AG09309 (cell line): ENCODE results near the gene MAGED1.

Source experiments
- DNase-seq: peaks from one replicate; pipeline ENCODE4 v3.0.0-alpha.2; 2010; ENCODE audit warnings: low read depth
- H3K4me3 ChIP-seq: 2 replicates; pipeline ENCODE4 v1.5.1; 2011; ENCODE audit warnings: mild to moderate bottlenecking, low read depth, low read length, moderate library complexity; ENCODE audit not compliant: control insufficient read depth
- TF ChIP-seq, protein P1 (sequence below): IDR thresholded peaks from 2 replicates; pipeline ENCODE4 v1.5.1; 2011; ENCODE audit warnings: mild to moderate bottlenecking, low read depth, low read length, inconsistent platforms; ENCODE audit not compliant: insufficient read depth, control insufficient read depth; ENCODE audit errors: missing control alignments

MAGED1 gene

DNA sequence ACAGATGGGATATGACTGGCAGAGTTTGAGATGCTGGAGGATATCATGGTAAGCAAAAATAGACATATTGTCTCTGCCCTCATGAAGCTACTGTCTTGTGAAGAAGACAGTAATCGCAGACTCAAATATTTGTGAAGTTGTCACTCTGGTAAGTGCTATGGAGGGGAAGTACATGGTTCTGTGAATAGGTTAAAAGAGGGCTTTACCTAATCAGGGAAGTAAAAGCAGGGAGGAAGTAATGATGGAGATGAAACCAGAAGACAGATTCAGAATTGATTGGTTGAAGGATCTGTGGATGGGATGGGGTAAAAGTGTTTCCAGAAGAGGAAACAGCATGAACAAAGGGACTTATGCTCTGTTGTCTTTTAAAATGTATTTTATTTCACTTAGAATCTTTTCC is 19.3 kb upstream of the MAGED1 start:
- no peak overlapping the region for H3K4me3 ChIP-seq
- DNase-seq, result no peak
- TF ChIP-seq, protein P1, sequence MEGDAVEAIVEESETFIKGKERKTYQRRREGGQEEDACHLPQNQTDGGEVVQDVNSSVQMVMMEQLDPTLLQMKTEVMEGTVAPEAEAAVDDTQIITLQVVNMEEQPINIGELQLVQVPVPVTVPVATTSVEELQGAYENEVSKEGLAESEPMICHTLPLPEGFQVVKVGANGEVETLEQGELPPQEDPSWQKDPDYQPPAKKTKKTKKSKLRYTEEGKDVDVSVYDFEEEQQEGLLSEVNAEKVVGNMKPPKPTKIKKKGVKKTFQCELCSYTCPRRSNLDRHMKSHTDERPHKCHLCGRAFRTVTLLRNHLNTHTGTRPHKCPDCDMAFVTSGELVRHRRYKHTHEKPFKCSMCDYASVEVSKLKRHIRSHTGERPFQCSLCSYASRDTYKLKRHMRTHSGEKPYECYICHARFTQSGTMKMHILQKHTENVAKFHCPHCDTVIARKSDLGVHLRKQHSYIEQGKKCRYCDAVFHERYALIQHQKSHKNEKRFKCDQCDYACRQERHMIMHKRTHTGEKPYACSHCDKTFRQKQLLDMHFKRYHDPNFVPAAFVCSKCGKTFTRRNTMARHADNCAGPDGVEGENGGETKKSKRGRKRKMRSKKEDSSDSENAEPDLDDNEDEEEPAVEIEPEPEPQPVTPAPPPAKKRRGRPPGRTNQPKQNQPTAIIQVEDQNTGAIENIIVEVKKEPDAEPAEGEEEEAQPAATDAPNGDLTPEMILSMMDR, result no peak

DNA sequence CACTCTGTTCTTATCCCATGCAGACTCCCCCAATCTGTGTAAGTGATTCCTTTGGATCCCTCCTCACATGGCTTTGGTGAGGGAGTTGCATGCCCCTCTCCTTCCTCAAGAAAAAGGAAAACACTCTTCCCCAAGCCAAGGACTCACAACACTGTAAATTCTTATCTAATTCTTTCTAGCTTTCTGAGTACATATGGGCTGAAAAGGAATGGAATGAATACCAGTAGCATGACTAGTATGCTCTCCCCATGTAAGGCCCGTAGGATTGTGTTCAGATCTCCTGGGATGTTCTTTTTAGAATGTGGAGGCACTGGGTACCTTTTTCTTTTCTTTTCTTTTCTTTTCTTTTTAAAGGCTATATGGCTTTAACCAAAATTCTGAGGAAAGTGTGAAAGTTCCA is 17.0 kb upstream of the MAGED1 start:
- no peak for DNase-seq
- TF ChIP-seq, protein P1, result no peak
- no peak overlapping the region for H3K4me3 ChIP-seq

DNA sequence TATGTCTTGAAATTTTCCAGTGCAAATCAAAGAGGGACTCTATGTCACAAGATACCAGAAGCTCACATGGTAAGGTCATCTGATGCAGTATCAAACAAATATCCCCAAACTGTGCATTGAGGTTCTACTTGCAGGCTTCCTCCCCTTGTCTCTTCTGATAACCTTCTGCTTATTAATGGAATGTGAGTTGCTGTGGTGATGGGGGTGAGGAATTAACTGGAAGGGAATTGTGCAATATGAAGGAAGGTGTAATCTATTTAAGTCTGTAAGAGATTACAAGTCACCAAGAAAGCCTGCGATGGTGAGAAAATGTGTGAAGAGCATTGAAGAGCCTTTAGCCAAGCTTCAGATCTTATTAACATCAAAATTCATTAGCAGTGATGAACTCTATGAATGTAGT is 15.4 kb upstream of the MAGED1 start:
- H3K4me3 ChIP-seq, result no peak overlapping the region
- no peak for DNase-seq
- TF ChIP-seq, protein P1, result no peak

DNA sequence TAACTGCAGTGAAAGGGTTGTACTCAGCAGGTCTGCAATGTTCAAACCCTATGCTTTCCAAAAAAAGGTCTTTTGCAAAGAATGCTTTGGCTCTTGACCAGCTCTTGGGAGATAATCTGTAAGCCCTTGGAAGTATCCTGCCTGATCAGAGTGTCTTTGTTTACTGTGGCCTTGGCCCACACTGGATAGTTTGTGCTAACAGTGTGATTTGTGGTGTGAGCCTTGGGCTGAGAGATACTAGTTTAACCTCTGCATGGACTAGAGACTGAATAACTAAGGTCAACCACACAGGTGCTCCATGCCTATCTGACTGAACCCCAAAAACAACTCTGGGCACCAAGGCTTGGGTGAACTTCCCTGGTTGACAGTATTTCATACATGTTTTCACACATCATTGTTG is 3.6 kb upstream of the MAGED1 start:
- no peak overlapping the region for H3K4me3 ChIP-seq
- no peak for DNase-seq
- TF ChIP-seq, protein P1, result no peak

DNA sequence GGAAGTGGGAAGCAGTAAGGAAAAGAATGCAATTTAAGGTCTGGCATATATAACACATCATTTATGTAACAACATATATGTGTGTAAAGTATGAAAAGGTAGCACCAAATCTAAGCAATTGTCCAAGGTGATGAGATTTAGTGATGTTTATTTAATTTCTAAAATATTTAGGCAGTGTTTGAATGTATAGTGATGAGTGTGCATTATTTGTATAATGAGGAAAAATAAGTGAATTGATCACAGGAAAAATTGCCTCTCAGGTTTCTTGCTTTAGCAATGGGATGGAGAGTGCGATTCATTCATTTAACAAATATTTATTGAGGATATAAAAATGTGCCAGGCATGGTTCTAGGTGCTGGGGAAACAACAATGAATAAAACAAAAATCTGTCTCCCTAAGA is 2.2 kb upstream of the MAGED1 start:
- TF ChIP-seq, protein P1, result no peak
- no peak for DNase-seq
- H3K4me3 ChIP-seq, result no peak overlapping the region

DNA sequence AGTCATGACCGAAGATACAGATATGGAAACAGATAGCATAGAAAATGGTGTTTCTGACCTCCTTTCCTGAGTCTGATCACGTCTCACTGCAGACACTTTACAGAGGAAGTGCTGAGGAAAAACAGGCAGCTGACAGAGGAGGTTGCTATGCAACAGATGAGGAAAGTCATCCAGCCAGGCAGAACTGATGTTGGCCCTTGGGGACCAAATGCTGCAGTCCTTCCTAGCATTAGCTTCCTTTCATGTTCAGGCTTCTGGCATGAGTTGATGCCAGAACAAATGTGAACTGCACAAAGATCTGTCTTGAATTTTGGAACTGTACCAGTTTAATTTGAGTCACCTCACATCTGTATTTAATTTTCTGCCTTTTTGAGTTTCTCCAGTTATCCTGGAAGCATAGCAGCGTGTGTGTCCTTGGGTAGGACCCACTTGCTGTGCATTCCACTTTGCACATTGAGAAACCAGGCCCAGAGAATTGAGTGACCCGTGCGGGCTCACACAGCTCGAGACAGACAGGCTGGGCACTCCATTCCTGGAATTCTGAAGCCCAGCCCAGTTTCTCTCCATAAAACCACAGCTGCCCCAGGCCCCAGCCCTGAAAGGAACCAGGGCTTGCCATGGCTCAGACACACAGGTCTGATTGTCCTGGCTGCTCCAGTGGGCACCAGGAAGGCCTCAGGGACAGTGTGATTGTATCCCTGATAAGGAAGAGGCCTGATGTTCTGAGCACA is 1.4 kb upstream of the MAGED1 start:
- DNase-seq, result peak; percentile 81
- TF ChIP-seq, protein P1, result no peak
- no peak overlapping the region for H3K4me3 ChIP-seq
